ENCODE results near the gene PRM3. TPM values are rescaled to one million over a fixed set of nuclear protein-coding genes. Genes with fewer than 3 reads are reported as not detected.

Gene PRM3
- total RNA-seq, 1 donor from 2014 or later = not detected

DNA sequence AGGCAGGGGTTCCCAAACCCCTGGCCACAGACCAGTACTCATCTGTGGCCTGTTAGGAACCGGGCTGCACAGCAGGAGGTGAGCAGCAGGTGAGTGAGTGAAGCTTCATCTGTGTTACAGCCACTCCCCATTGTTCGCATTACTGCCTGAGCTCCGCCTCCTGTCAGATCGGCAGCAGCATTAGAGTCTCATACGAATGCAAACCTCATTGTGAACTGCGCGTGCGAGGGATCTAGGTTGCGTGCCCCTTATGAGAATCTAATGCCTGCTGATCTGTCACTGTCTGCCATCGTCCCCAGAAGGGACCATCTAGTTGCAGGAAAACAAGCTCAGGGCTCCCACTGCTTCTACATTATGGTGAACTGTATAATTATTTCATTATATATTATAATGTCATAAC is 46.7 kb upstream of the PRM3 start:
- H3K4me3 Mint-ChIP-seq = no peak overlapping the region
- peaks cover 18% of the 10 kb centered on the region for H3K4me1 Mint-ChIP-seq
- peaks cover 9% of the 10 kb centered on the region for H3K27me3 Mint-ChIP-seq (ENCODE audit: insufficient read depth, low read depth)
- H3K27me3 ChIP-seq = peaks cover 18% of the 10 kb centered on the region
- no peak overlapping the region for H3K4me2 ChIP-seq
- peaks cover 12% of the 10 kb centered on the region for H3K4me1 ChIP-seq
- H3K36me3 ChIP-seq = no peaks in the 10 kb centered on the region
- H3K27ac Mint-ChIP-seq = no peak overlapping the region
- no peaks in the 10 kb centered on the region for H3K9me3 ChIP-seq (ENCODE audit: low read depth)
- TF ChIP-seq, protein P1, sequence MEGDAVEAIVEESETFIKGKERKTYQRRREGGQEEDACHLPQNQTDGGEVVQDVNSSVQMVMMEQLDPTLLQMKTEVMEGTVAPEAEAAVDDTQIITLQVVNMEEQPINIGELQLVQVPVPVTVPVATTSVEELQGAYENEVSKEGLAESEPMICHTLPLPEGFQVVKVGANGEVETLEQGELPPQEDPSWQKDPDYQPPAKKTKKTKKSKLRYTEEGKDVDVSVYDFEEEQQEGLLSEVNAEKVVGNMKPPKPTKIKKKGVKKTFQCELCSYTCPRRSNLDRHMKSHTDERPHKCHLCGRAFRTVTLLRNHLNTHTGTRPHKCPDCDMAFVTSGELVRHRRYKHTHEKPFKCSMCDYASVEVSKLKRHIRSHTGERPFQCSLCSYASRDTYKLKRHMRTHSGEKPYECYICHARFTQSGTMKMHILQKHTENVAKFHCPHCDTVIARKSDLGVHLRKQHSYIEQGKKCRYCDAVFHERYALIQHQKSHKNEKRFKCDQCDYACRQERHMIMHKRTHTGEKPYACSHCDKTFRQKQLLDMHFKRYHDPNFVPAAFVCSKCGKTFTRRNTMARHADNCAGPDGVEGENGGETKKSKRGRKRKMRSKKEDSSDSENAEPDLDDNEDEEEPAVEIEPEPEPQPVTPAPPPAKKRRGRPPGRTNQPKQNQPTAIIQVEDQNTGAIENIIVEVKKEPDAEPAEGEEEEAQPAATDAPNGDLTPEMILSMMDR (IDR thresholded peaks at IDR 0.05) = no peak
- TF ChIP-seq EZH2phosphoT487 (IDR thresholded peaks at IDR 0.05) = no peak
- no peak for TF ChIP-seq EZH2 (IDR thresholded peaks at IDR 0.05)
- no peaks in the 10 kb centered on the region for H4K20me1 ChIP-seq (ENCODE audit: low read depth)
- DNase-seq (ENCODE audit: low spot score) = no peak
- H3K79me2 ChIP-seq (ENCODE audit: low read depth) = no peaks in the 10 kb centered on the region
- no peak overlapping the region for H2AFZ ChIP-seq (replicated peaks)
- H3K36me3 Mint-ChIP-seq = no peaks in the 10 kb centered on the region
- H3K9ac ChIP-seq = no peak overlapping the region
- H3F3A ChIP-seq (ENCODE audit: low read depth) = peaks cover 32% of the 10 kb centered on the region
- no peak overlapping the region for H3K27ac ChIP-seq
- H3K4me3 ChIP-seq = no peak overlapping the region
- H3K9me3 Mint-ChIP-seq = no peaks in the 10 kb centered on the region

DNA sequence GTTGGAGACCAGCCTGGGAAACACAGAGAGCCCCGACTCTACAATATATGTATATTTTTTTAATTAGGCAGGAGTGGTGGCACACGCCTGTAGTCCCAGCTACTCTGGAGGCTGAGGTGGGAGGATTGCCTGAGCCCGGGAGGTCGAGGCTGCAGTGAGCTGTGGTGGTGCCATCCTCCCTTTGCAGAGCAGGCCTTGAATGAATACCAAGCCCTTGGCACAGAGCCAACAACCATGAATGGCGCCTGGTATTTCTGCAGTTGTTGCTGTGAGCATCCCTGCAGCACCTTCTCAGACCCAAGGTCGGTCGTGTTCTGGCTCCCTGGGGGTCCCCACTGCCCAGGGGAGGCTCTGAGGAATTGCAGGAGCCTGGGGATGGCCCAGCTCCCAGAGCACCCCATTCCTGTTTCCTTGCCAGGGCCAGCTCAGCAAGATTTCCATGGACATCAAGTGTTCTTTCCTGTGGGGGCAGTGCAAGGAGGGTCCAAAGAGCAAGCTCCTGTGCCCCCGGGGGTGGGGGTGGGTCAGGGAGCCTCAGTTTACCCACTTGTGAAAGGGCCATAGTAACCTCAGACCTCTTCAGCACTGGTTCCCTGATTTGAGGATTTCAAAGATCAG is 46.2 kb upstream of the PRM3 start:
- Histone ChIP-seq H3K36me3 (no peaks in the 10 kb centered on the region), H3K9ac (no peak overlapping the region), H3K27me3 (peaks cover 23% of the 10 kb centered on the region), H3K79me2 (ENCODE audit: low read depth) (no peaks in the 10 kb centered on the region), H3K4me2 (no peak overlapping the region), H2AFZ (replicated peaks) (no peak overlapping the region), H4K20me1 (ENCODE audit: low read depth) (no peaks in the 10 kb centered on the region), H3K4me1 (peaks cover 15% of the 10 kb centered on the region), H3F3A (ENCODE audit: low read depth) (peaks cover 36% of the 10 kb centered on the region), H3K4me3 (no peak overlapping the region), H3K9me3 (ENCODE audit: low read depth) (no peaks in the 10 kb centered on the region), H3K27ac (no peak overlapping the region)
- peaks cover 21% of the 10 kb centered on the region for H3K4me1 Mint-ChIP-seq
- no peaks in the 10 kb centered on the region for H3K36me3 Mint-ChIP-seq
- TF ChIP-seq, protein P1 (IDR thresholded peaks at IDR 0.05) = no peak
- TF ChIP-seq EZH2phosphoT487 (IDR thresholded peaks at IDR 0.05) = no peak
- DNase-seq (ENCODE audit: low spot score) = no peak
- peaks cover 12% of the 10 kb centered on the region for H3K27me3 Mint-ChIP-seq (ENCODE audit: insufficient read depth, low read depth)
- H3K9me3 Mint-ChIP-seq = no peaks in the 10 kb centered on the region
- H3K4me3 Mint-ChIP-seq = no peak overlapping the region
- H3K27ac Mint-ChIP-seq = no peak overlapping the region

DNA sequence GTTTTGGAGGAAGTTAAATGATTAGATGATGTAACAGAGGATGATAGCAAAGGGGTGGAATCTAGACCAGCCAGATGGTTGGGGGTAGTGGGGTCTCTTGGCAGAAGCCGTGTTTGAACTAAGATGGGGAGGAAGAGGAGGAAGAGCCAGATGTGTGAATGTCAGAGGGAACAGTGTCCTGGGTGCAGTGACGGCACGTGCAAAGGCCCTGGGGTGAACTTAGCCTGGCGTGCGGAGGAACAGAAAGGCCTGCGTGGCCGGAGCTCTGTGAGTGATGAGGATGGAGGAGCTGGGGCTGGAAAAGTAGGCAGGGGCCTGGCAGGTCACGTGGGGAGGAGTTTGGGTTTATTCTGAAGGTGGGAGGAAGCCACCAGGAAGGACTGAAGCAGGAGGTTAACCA is 45.4 kb upstream of the PRM3 start:
- H2AFZ ChIP-seq (replicated peaks) = no peak overlapping the region
- no peaks in the 10 kb centered on the region for H4K20me1 ChIP-seq (ENCODE audit: low read depth)
- Mint-ChIP-seq H3K4me1 (peaks cover 27% of the 10 kb centered on the region), H3K36me3 (no peaks in the 10 kb centered on the region), H3K9me3 (no peaks in the 10 kb centered on the region), H3K27ac (no peak overlapping the region), H3K4me3 (peak overlapping the region; percentile 2), H3K27me3 (ENCODE audit: insufficient read depth, low read depth) (peaks cover 12% of the 10 kb centered on the region)
- H3K27me3 ChIP-seq = peaks cover 30% of the 10 kb centered on the region
- no peak for DNase-seq (ENCODE audit: low spot score)
- TF ChIP-seq EZH2phosphoT487 (IDR thresholded peaks at IDR 0.05) (no peak), EZH2 (IDR thresholded peaks at IDR 0.05) (no peak)
- TF ChIP-seq, protein P1 (IDR thresholded peaks at IDR 0.05) = no peak
- no peaks in the 10 kb centered on the region for H3K79me2 ChIP-seq (ENCODE audit: low read depth)
- no peaks in the 10 kb centered on the region for H3K36me3 ChIP-seq
- H3K27ac ChIP-seq = no peak overlapping the region
- H3K9ac ChIP-seq = no peak overlapping the region
- H3K4me2 ChIP-seq = no peak overlapping the region
- H3K4me1 ChIP-seq = peaks cover 15% of the 10 kb centered on the region
- no peak overlapping the region for H3K4me3 ChIP-seq
- no peaks in the 10 kb centered on the region for H3K9me3 ChIP-seq (ENCODE audit: low read depth)
- peaks cover 41% of the 10 kb centered on the region for H3F3A ChIP-seq (ENCODE audit: low read depth)
